ENCODE measurements around the gene ITGB4. TPM values are rescaled to one million over a fixed set of nuclear protein-coding genes. Genes with fewer than 3 reads are reported as not detected.

ITGB4 gene
- total and polyA plus RNA-seq, 2 experiments from 2014 or later, result 6.1 to 9.7 TPM

GRCh38 chr17:75769536-75769935 lies 48.3 kb downstream of the ITGB4 start:
- Histone ChIP-seq H3K27ac (ENCODE audit: low read depth) (no peak overlapping the region), H3K4me3 (no peak overlapping the region), H3K4me2 (no peak overlapping the region), H3K36me3 (ENCODE audit: insufficient read depth) (no peaks in the 10 kb centered on the region), H3K4me1 (ENCODE audit: insufficient read depth) (0 out of 2 replicates have a peak, but pooled peaks cover 3% of the 10 kb centered on the region), H4K20me1 (replicated peaks; ENCODE audit: insufficient read depth) (0 out of 2 replicates have a peak, but pooled peaks cover 3% of the 10 kb centered on the region), H3K79me2 (replicated peaks; ENCODE audit: insufficient read depth) (no peaks in the 10 kb centered on the region), H2AFZ (no peak overlapping the region), H3K27me3 (ENCODE audit: insufficient read depth) (no peaks in the 10 kb centered on the region), H3F3A (replicated peaks; ENCODE audit: low read depth) (peaks cover 9% of the 10 kb centered on the region), H3K9me2 (ENCODE audit: insufficient read depth) (no peaks in the 10 kb centered on the region)
- no peak overlapping the region for H3K27ac Mint-ChIP-seq
- TF ChIP-seq CREB1 (CRISPR knock-in tag; IDR thresholded peaks at IDR 0.05; ENCODE audit: low read depth) (no peak), EZH2phosphoT487 (IDR thresholded peaks at IDR 0.05; ENCODE audit: unreplicated experiment) (no peak), EZH2 (IDR thresholded peaks at IDR 0.05; ENCODE audit: low read depth, unreplicated experiment) (no peak), REST (IDR thresholded peaks at IDR 0.05; ENCODE audit: unreplicated experiment) (no peak), POLR2AphosphoS5 (IDR thresholded peaks at IDR 0.05; ENCODE audit: low read depth) (no peak), ETS1 (IDR thresholded peaks at IDR 0.05) (no peak), ZNF114 (CRISPR knock-in tag; IDR thresholded peaks at IDR 0.05) (no peak), NANOG (IDR thresholded peaks at IDR 0.05; ENCODE audit: borderline replicate concordance) (no peak), ZNF331 (CRISPR knock-in tag; IDR thresholded peaks at IDR 0.05; ENCODE audit: low read depth) (no peak), ZNF462 (CRISPR knock-in tag; IDR thresholded peaks at IDR 0.05) (no peak), CTCF (conservative IDR thresholded peaks at IDR 0.05; ENCODE audit: low read depth in 2 of 2) (no peak), STAT1 (IDR thresholded peaks at IDR 0.05; ENCODE audit: unreplicated experiment) (no peak), JUNB (IDR thresholded peaks at IDR 0.05; ENCODE audit: unreplicated experiment) (no peak)
- ATAC-seq (no peak), DNase-seq (ENCODE audit: low spot score) (no peak)
- H3K4me1 Mint-ChIP-seq, result peaks cover 17% of the 10 kb centered on the region
- peaks cover 3% of the 10 kb centered on the region; the same call in 1 of the 3 replicates for H3K36me3 Mint-ChIP-seq (ENCODE audit: low read depth)
- H3K4me3 Mint-ChIP-seq, result no peak overlapping the region
- no peaks in the 10 kb centered on the region; the same call in 2 of the 3 replicates for H3K9me3 Mint-ChIP-seq
- peaks cover 20% of the 10 kb centered on the region for H3K27me3 Mint-ChIP-seq (ENCODE audit: insufficient read depth, low read depth, poor library complexity)

All from GM23338 (cell line).